HG03095 (cell line): ENCODE results near the gene FAM53B.

Experiments
- ATAC-seq: cut with Tn5 transposase; IDR thresholded peaks from one replicate; pipeline ENCODE4 v1.9.1; 2021; ENCODE audit warnings: moderate library complexity; ENCODE audit not compliant: unreplicated experiment

The FAM53B gene

GRCh38 chr10:124667425-124668345, 76.5 kb downstream of the FAM53B start:
- ATAC-seq = no peak

GRCh38 chr10:124666494-124666893, 77.7 kb downstream of the FAM53B start:
- ATAC-seq = no peak

DNA sequence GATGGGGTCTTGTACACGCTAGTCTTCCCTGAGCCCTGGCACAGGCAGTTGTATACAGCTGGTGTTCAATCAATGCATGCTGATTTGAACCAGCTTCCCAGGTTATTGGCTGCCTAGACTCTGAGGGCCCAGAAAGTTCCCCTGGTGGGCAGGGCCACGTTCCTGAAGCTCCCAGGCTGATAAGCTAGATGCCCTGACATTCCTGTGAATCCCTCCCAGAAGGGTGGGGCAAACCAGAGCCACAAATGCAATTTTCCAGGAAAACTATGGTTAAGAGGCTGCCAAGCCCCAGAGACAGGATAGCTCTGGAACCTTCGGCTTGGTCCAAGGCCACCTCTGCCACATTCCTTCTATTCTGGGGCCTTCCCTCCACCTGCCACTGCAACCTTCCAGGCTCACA, 78.2 kb downstream of the FAM53B start:
- no peak for ATAC-seq

- no peak for ATAC-seq
Observed at GRCh38 chr10:124665558-124665957, 78.6 kb downstream of the FAM53B start.

DNA sequence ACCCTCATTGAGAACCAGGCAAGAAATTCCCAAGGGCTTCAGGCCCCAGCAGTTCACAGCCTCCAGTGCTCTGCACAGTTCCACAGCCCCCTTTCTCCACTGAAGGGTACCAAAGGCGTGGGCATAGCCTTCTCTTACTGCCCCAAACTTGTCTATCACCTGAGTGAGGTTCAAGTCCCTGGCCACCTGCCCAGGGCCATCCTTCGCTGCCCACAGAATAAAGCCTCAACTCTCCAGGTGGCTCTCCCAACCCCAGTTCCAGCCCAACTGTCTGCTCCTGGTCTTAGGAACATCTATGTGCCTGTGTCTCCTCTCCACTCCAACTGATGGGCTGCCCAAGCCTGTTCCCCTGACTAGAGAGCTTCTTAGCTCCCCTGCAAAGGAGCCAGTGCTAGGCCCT, 79.1 kb downstream of the FAM53B start:
- no peak for ATAC-seq

- no peak for ATAC-seq
Observed at GRCh38 chr10:124663766-124664360, 80.3 kb downstream of the FAM53B start.

DNA sequence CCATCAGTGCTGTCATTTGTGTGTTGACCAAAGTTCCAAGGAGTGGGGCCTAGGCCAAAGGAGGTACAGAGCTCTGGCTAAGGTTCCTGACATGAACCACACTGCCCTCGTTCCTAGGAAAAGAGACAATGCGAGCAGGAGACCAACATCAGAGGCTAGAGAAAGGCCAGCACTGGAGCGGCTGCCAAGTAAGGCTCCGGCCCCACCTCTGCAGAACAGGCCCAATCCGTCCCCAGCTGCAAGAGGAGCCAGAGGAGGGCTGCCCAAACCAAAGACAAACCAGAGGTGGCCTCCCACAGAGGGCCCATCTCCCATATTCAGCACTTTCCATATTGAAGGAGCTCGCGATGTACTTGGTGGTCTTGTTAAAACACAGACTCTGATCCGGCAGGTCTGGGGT, 81.0 kb downstream of the FAM53B start:
- no peak for ATAC-seq

GRCh38 chr10:124661660-124662180, 82.5 kb downstream of the FAM53B start:
- no peak for ATAC-seq

GRCh38 chr10:124660404-124661125, 83.6 kb downstream of the FAM53B start:
- no peak for ATAC-seq

DNA sequence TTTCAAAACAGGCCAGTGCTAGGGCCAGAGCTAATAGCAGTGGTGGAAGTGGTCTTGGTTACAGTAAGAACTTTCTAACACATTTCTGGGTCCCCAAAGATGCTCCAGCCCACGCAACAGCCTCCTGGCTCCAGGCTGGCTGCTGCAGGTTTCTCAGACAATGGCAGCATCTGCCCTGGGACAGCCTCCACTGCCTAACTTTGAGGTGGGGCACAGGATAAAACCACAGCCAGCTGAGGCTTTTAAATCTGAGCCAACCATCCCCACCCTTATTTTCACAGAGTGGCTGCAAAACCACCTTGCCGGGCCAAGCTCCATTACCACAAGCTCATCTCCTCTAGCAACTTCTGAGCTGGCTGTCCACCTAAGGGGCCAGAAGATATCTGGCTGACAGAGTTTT, 84.8 kb downstream of the FAM53B start:
- ATAC-seq = no peak

DNA sequence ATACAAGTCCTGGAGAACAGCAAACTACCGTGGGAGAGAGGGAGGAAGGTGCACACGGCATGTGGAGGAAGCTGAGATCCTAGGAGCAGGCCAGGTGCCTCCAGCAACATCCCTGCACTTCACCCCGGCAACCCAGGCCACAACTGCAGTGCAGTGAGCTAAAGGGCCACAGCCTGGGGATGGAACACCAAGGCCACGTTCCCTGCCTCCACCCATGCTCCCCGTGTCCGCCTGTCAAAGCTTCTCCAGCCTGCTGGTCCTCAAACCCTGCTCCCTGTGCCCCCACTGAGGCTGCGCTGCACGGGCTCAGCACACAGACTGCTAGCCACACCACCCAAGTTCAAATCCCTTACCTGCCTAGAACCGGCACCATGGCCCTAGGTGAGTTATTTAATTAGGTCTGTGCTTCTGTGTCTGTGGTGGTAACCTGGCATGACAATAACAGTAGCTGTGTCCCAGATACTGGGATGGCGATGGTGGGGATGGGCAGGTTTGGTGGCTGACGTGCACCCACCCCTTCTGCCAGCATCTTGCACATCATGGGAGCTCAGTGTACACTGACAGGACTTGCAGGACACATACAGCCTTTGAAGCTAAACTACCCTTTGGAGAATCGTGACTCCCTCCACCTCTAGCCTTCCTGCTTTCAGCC, 85.5 kb downstream of the FAM53B start:
- no peak for ATAC-seq

DNA sequence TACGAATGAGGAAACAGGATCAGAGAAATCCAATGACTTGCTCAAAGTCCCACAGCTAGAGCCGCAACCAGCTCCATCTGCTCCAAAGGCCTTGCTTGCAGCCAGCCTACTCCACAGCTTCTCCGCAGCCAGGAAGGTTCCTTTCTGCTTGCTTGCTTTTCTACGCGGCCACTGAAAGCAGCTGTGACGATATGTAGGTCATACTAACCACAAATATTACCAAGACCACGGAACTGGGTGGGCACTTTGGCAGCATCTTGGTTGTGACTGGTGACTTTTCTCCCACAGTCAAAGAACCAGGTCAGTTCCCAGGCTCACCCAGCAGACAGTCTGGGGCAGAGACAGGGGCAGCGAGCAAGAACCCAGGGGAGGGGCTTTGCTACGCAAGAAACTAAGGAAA, 86.4 kb downstream of the FAM53B start:
- ATAC-seq = no peak

DNA sequence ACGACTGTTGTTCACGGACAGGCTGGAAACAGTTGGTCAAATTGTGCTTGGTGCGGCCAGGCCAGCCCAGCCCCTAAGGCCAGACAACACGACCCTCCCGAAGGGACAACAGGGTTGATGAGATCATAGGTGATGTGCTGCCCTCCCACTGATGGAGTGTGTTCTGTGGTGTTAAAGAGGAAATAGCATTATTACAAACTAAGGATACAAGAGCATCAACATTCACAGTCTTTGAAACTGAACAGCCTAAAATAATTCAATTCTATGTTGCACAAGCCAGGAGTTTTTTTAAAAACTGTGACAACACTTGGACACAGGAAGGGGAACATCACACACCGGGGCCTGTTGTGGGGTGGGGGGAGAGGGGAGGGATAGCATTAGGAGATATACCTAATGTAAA, 87.6 kb downstream of the FAM53B start:
- no peak for ATAC-seq

DNA sequence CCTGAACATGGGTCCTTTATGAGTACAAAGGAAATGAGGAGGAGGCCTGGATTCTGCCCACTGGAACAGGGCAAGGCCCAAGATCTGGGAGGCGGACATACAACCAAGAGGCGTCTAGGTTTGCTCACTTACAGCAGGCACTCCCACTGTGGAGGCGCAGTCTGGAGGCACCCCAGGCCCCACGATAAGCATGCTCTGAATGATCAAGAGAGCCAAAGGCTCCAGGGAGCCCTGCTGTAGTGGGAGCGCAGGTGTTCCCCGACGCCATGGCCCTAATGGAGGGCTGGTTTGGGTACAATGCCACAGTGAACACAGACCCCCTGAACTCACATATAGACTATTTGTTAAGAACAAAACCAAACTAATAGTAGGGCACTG, 88.1 kb downstream of the FAM53B start:
- no peak for ATAC-seq

DNA sequence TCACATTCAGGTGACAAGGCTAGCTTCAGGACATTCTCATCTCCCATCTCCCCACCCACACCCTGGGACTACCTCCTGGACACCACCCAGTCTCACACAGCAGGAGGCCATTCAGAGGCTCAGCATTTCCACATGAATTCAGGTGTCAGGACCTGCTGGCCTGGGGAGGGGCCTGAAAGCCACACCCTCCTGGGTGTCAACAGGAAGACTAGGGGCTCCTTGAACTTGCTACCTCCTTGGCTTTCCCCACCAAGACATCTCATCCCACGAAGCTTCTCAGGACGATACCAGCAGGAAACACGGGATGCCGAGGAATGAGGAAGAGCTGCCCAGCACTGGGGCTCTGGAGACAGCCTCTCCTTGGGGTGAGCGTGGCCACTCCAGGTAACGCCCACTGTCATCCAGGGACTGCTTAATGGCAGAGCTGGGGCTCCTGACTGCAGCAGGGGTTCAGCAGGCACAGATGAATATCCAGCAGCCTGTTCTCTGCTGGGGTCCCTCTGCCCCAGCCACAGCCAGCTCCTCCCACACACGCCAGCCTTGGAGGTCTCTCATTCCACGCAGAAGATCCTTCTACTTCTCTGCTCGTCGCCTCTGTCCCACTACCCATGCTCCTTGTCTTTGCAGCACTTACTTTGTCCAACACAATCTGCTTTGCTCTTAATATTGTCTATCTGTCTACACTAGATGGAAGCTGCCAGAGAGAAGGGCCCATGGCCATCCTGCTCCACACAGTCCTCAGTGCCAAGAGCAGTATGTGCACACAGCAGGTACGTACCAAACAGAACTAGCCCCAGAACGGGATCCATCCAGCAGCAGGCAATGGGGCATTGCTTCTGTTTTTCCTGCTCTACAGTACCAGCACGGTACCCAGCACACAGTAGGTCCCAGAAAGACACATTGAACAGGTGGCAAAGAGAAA, 88.7 kb downstream of the FAM53B start:
- ATAC-seq = no peak

- no peak for ATAC-seq
Observed at GRCh38 chr10:124654686-124655085, 89.5 kb downstream of the FAM53B start.

- ATAC-seq = no peak
Observed at GRCh38 chr10:124653811-124654651, 90.1 kb downstream of the FAM53B start.

DNA sequence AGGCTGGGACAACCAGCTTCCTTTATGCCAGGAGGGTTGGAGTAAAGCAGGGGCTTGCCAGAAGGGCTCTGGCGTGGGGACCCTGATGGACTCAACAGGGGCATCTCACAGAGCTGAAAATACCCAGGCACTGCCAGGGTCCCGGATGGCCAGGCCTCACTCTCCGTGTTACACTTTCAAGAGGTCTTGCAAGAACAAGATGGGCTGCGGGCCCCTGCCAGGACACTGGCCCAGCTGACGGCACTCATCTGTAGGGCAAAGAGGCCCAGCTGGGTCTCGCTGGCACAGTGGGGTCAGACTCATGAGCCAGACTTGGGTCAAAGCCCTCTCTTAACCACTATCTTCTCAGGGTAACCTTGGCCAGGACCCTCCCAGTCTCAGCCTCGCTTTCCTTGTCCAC, 90.9 kb downstream of the FAM53B start:
- ATAC-seq = no peak

GRCh38 chr10:124652701-124653100, 91.5 kb downstream of the FAM53B start:
- no peak for ATAC-seq
